B cell (primary cell): ENCODE results near the gene SLC25A10. TPM values are rescaled to one million over a fixed set of nuclear protein-coding genes. Genes with fewer than 3 reads are reported as not detected.

Source experiments
- ATAC-seq: fragments of 200-7000 bp; cut with Tn5 transposase; one replicate; pipeline ENCODE4 v1.10.0; 2021; ENCODE audit warnings: low read depth, mild to moderate bottlenecking, moderate number of reproducible peaks, moderate library complexity
- CTCF ChIA-PET: fragments of 350-600 bp; sonication (Branson Sonifier 250); formaldehyde crosslinking; loops from one replicate; lab custom pipeline; 2021; ENCODE audit warnings: antibody characterized with exemption, inconsistent platforms; lab: Charles Lee
- POLR2A ChIA-PET: fragments of 350-600 bp; sonication (Branson Sonifier 250); formaldehyde crosslinking; loops from one replicate; lab custom pipeline; 2021; ENCODE audit warnings: antibody characterized with exemption; lab: Charles Lee
- DNase-seq: peaks from one replicate; pipeline ENCODE4 v3.0.0; 2013
- H2AFZ ChIP-seq: 2 replicates; pipeline ENCODE4 v1.6.1; 2012; ENCODE audit warnings: mild to moderate bottlenecking, low read depth, low read length; ENCODE audit not compliant: insufficient read depth, poor library complexity, severe bottlenecking
- H3K27ac ChIP-seq, 2 donors: 1 replicate in 1 of 2; 2 replicates in 1 of 2; pipeline ENCODE4 v1.5.1; 2012 to 2013; ENCODE audit warnings: low read length in 2 of 2, mild to moderate bottlenecking in 2 of 2, moderate library complexity in 1 of 2
- H3K27me3 ChIP-seq, 4 experiments: fragments of 200-600 bp in 1 of 4; sonication (generic) in 1 of 4; replicated peaks in 1 of 4; 1 replicate in 2 of 4; 2 replicates in 2 of 4; pipeline versions ENCODE4 v1.6.1 to v1.7.0; 2013 to 2016; ENCODE audit warnings: low read length in 3 of 4, mild to moderate bottlenecking in 2 of 4, mixed read lengths in 1 of 4, moderate library complexity in 1 of 4; ENCODE audit not compliant: insufficient read depth in 4 of 4, control insufficient read depth in 3 of 4; ENCODE audit errors: control extremely low read depth in 1 of 4
- H3K36me3 ChIP-seq, 2 experiments: replicated peaks in 1 of 2; 1 replicate in 1 of 2; 2 replicates in 1 of 2; pipeline versions ENCODE4 v1.6.1 to v1.7.1; 2013; ENCODE audit warnings: low read length in 1 of 2; ENCODE audit not compliant: insufficient read depth in 2 of 2, control insufficient read depth in 1 of 2; ENCODE audit errors: control extremely low read depth in 1 of 2, extremely low read depth in 1 of 2
- H3K4me1 ChIP-seq, 2 donors: fragments of 200-600 bp in 1 of 2; sonication (generic) in 1 of 2; 1 replicate in 1 of 2; 2 replicates in 1 of 2; pipeline versions ENCODE4 v1.5.1 to v1.6.1; 2013 to 2017; ENCODE audit warnings: low read length in 2 of 2; ENCODE audit not compliant: control insufficient read depth in 2 of 2, insufficient read depth in 2 of 2
- H3K4me2 ChIP-seq: replicated peaks from 2 replicates; pipeline ENCODE3; 2012; ENCODE audit warnings: mild to moderate bottlenecking, low read depth, low read length; ENCODE audit not compliant: poor library complexity, severe bottlenecking
- H3K4me3 ChIP-seq, 5 experiments: fragments of 200-600 bp in 1 of 5; sonication (generic) in 1 of 5; 1 replicate in 3 of 5; 2 replicates in 2 of 5; pipeline versions ENCODE4 v1.5.1 to v1.7.0; 2011 to 2016; ENCODE audit warnings: low read length in 4 of 5, mild to moderate bottlenecking in 4 of 5, low read depth in 2 of 5, control low read depth in 1 of 5, moderate library complexity in 1 of 5; ENCODE audit not compliant: insufficient read depth in 1 of 5; ENCODE audit errors: control extremely low read depth in 1 of 5, extremely low read depth in 1 of 5
- H3K79me2 ChIP-seq: fragments of 200-600 bp; sonication (generic); one replicate; pipeline ENCODE4 v1.6.0; 2016; ENCODE audit warnings: low read length; ENCODE audit not compliant: control insufficient read depth, insufficient read depth
- H3K9ac ChIP-seq: fragments of 200-600 bp; sonication (generic); 2 replicates; pipeline ENCODE4 v1.6.1; 2017; ENCODE audit warnings: mild to moderate bottlenecking, low read length, moderate library complexity
- H3K9me3 ChIP-seq, 3 donors: one replicate each; pipeline versions ENCODE4 v1.6.1 to v1.7.1; 2013; ENCODE audit warnings: low read length in 2 of 3; ENCODE audit not compliant: control insufficient read depth in 2 of 3, insufficient read depth in 1 of 3; ENCODE audit errors: control extremely low read depth in 1 of 3
- H4K20me1 ChIP-seq: 2 replicates; pipeline ENCODE4 v1.6.0; 2012; ENCODE audit warnings: mild to moderate bottlenecking, low read length; ENCODE audit not compliant: insufficient read depth, control insufficient read depth, poor library complexity, severe bottlenecking
- H3K27ac Mint-ChIP-seq: one replicate; pipeline ENCODE4 v1.8.0; 2021; ENCODE audit warnings: mixed read lengths
- H3K27me3 Mint-ChIP-seq: one replicate; pipeline ENCODE4 v1.8.0; 2021; ENCODE audit warnings: mixed read lengths
- H3K4me1 Mint-ChIP-seq: one replicate; pipeline ENCODE4 v1.8.0; 2021; ENCODE audit warnings: mixed read lengths
- H3K4me3 Mint-ChIP-seq: one replicate; pipeline ENCODE4 v1.8.0; 2021; ENCODE audit warnings: mixed read lengths
- H3K9me3 Mint-ChIP-seq: one replicate; pipeline ENCODE4 v1.8.0; 2022; ENCODE audit warnings: mixed read lengths; ENCODE audit not compliant: insufficient read depth
- CTCF ChIP-seq: fragments of 200-600 bp; IDR thresholded peaks from one replicate; pipeline ENCODE4 v1.8.0; 2022; ENCODE audit warnings: antibody characterized with exemption, mild to moderate bottlenecking
- EZH2 ChIP-seq: IDR thresholded peaks from 2 replicates; pipeline ENCODE4 v1.6.1; 2012; ENCODE audit warnings: borderline replicate concordance, low read depth, mild to moderate bottlenecking, moderate library complexity, low read length; ENCODE audit not compliant: insufficient read depth, poor library complexity, severe bottlenecking
- WGBS: methylation state at CpG from one replicate; pipeline ENCODE4 v1.1.5; 2013; ENCODE audit warnings: missing lambda C conversion rate; ENCODE audit not compliant: insufficient coverage; 5-methylcytosine and 5-hydroxymethylcytosine counted together
- intact Hi-C: fragments of 100-400 bp; cut with micrococcal nuclease; formaldehyde crosslinking; loops from one replicate; pipeline ENCODE4 v1.10.0; 2022
- polyA plus RNA-seq: library from polyadenylated mRNA; depleted of rRNA; stranded (reverse); fragments of >200 nt; gene quantifications from 2 replicates; pipeline ENCODE4 v1.2.3, GENCODE V29; 2012
- total RNA-seq, 2 donors: library from RNA; stranded (reverse); fragments of 120-200 nt in 1 of 2; gene quantifications; 1 replicate in 1 of 2; 2 replicates in 1 of 2; pipeline versions ENCODE4 v1.2.3 to v1.2.4, GENCODE V29; 2013 to 2022

Gene SLC25A10
- total and polyA plus RNA-seq, 2 donors (not counting 1 experiment from before 2014, with no cell fraction given), result 3.9 to 5.0 TPM

- Mint-ChIP-seq H3K4me1 (no peaks in the 10 kb centered on the region), H3K4me3 (no peak overlapping the region), H3K27me3 (peaks cover 7% of the 10 kb centered on the region), H3K9me3 (no peaks in the 10 kb centered on the region), H3K27ac (no peak overlapping the region)
- H3K9me3 ChIP-seq, result no peaks in the 10 kb centered on the region
- ATAC-seq (no peak), DNase-seq (no peak)
- no peak overlapping the region for H3K9ac ChIP-seq
- H3K27me3 ChIP-seq, result no peaks in the 10 kb centered on the region
- no peaks in the 10 kb centered on the region for H4K20me1 ChIP-seq
- no peak overlapping the region for H3K4me2 ChIP-seq
- no peaks in the 10 kb centered on the region for H3K4me1 ChIP-seq
- H3K4me3 ChIP-seq, result no peak overlapping the region
- WGBS, result 90% methylated on average over 29 of the region's 33 CpGs
- no peak for TF ChIP-seq EZH2
- H2AFZ ChIP-seq, result no peak overlapping the region
- CTCF ChIA-PET, result no interaction called here
- intact Hi-C loops, result no loop called here
- no peak overlapping the region for H3K27ac ChIP-seq
- POLR2A ChIA-PET, result no interaction called here
- no peaks in the 10 kb centered on the region for H3K79me2 ChIP-seq
- no peaks in the 10 kb centered on the region for H3K36me3 ChIP-seq
Observed at GRCh38 chr17:81720267-81721071, 8.4 kb downstream of the SLC25A10 start.

GRCh38 chr17:81722184-81723120 lies 10.4 kb downstream of the SLC25A10 start:
- Histone ChIP-seq H3K4me3 (no peak overlapping the region), H3K4me2 (no peak overlapping the region)
- POLR2A ChIA-PET, result no interaction called here

More at GRCh38 chr17:81722184-81723120, 10.4 kb downstream of the SLC25A10 start:
- Mint-ChIP-seq H3K27ac (no peak overlapping the region), H3K4me3 (no peak overlapping the region), H3K27me3 (peaks cover 10% of the 10 kb centered on the region), H3K9me3 (no peaks in the 10 kb centered on the region), H3K4me1 (no peaks in the 10 kb centered on the region)
- Histone ChIP-seq H3K4me1 (no peaks in the 10 kb centered on the region), H3K27ac (no peak overlapping the region), H3K27me3 (no peaks in the 10 kb centered on the region), H3K36me3 (no peaks in the 10 kb centered on the region), H3K79me2 (no peaks in the 10 kb centered on the region), H3K9ac (no peak overlapping the region), H2AFZ (no peak overlapping the region), H3K9me3 (no peaks in the 10 kb centered on the region), H4K20me1 (no peaks in the 10 kb centered on the region)
- TF ChIP-seq CTCF, result no peak
- TF ChIP-seq EZH2, result no peak
- intact Hi-C loops, result no loop called here
- CTCF ChIA-PET, result interaction anchor here (0.7 kb wide), 1 partner anchor 11 kb away, joined by 3 read pairs; no protein-coding TSS in a partner anchor
- WGBS, result 65% methylated on average over 5 of the region's 10 CpGs
- DNase-seq, result no peak
- ATAC-seq, result no peak
